IMR-90 (cell line): ENCODE data around the gene DCLK1. TPM values are rescaled to one million over a fixed set of nuclear protein-coding genes. Genes with fewer than 3 reads are reported as not detected.

Experiments used
- ATAC-seq: fragments of 200-7000 bp; cut with Tn5 transposase; 2 replicates; pipeline ENCODE4 v1.9.1; 2020; ENCODE audit warnings: low read depth, mild to moderate bottlenecking, moderate library complexity
- BruUV-seq: library from RNA; stranded (reverse); fragments of 400-500 nt; replicated peaks from 2 replicates; lab custom pipeline; 2021; lab: Mats Ljungman, UMichigan
- CTCF ChIA-PET: fragments of 300-600 bp; formaldehyde crosslinking; extraction: SDS; loops from one replicate; lab custom pipeline; 2021; ENCODE audit warnings: antibody characterized with exemption; lab: Yijun Ruan, JAX
- POLR2A ChIA-PET: fragments of 300-600 bp; sonication (Branson Sonifier 250); formaldehyde crosslinking; loops from one replicate; lab custom pipeline; 2022; ENCODE audit warnings: antibody characterized with exemption; ENCODE audit not compliant: unreplicated experiment; lab: Charles Lee
- DNase-seq: peaks from one replicate; pipeline ENCODE4 v3.0.0; 2013
- H2AFZ ChIP-seq: replicated peaks from 2 replicates; pipeline ENCODE3; 2013; ENCODE audit warnings: low read length, mild to moderate bottlenecking; ENCODE audit not compliant: poor library complexity
- H2AK5ac ChIP-seq: 2 replicates; pipeline ENCODE4 v1.6.1; 2013; ENCODE audit warnings: low read depth, low read length, inconsistent platforms
- H2AK9ac ChIP-seq: replicated peaks from 2 replicates; pipeline ENCODE3; 2013; ENCODE audit warnings: mild to moderate bottlenecking, low read depth, low read length, moderate library complexity; ENCODE audit not compliant: poor library complexity
- H2BK120ac ChIP-seq: 2 replicates; pipeline ENCODE4 v1.6.1; 2013; ENCODE audit warnings: low read depth, low read length, inconsistent platforms
- H2BK15ac ChIP-seq: 3 replicates; pipeline ENCODE4 v1.6.1; 2013; ENCODE audit warnings: low read depth, low read length, inconsistent platforms
- H2BK20ac ChIP-seq: 2 replicates; pipeline ENCODE4 v1.6.1; 2013; ENCODE audit warnings: low read depth, mild to moderate bottlenecking, inconsistent platforms, low read length, moderate library complexity
- H2BK5ac ChIP-seq: 2 replicates; pipeline ENCODE4 v1.6.1; 2013; ENCODE audit warnings: mild to moderate bottlenecking, low read depth, low read length, inconsistent platforms; ENCODE audit not compliant: poor library complexity, severe bottlenecking
- H3K14ac ChIP-seq: replicated peaks from 2 replicates; pipeline ENCODE4 v1.6.1; 2013; ENCODE audit warnings: low read depth, low read length, inconsistent platforms
- H3K18ac ChIP-seq: 2 replicates; pipeline ENCODE4 v1.6.1; 2013; ENCODE audit warnings: low read depth, low read length, control low read depth
- H3K23ac ChIP-seq: 2 replicates; pipeline ENCODE4 v1.6.1; 2013; ENCODE audit warnings: low read depth, low read length, inconsistent platforms
- H3K27ac ChIP-seq: 2 replicates; pipeline ENCODE4 v1.5.1; 2013; ENCODE audit warnings: mild to moderate bottlenecking, control low read depth, low read length; ENCODE audit not compliant: insufficient read depth
- H3K27me3 ChIP-seq: 2 replicates; pipeline ENCODE4 v1.6.1; 2013; ENCODE audit warnings: low read length; ENCODE audit not compliant: control insufficient read depth, insufficient read depth
- H3K36me3 ChIP-seq: 2 replicates; pipeline ENCODE4 v1.6.1; 2013; ENCODE audit warnings: low read length, mixed read lengths; ENCODE audit not compliant: control insufficient read depth, insufficient read depth
- H3K4ac ChIP-seq: 2 replicates; pipeline ENCODE4 v1.6.1; 2013; ENCODE audit warnings: low read depth, low read length, inconsistent platforms
- H3K4me1 ChIP-seq: 2 replicates; pipeline ENCODE4 v1.6.1; 2013; ENCODE audit warnings: low read length, mixed read lengths; ENCODE audit not compliant: control insufficient read depth, insufficient read depth
- H3K4me2 ChIP-seq: 2 replicates; pipeline ENCODE4 v1.6.1; 2013; ENCODE audit warnings: low read depth, mild to moderate bottlenecking, control low read depth, low read length, moderate library complexity
- H3K4me3 ChIP-seq: 2 replicates; pipeline ENCODE4 v1.5.1; 2013; ENCODE audit warnings: low read depth, mild to moderate bottlenecking, control low read depth, low read length, moderate library complexity; ENCODE audit not compliant: insufficient read depth
- H3K56ac ChIP-seq: 2 replicates; pipeline ENCODE4 v1.6.1; 2013; ENCODE audit warnings: low read length, inconsistent platforms; ENCODE audit not compliant: insufficient read depth; ENCODE audit errors: extremely low read depth
- H3K79me1 ChIP-seq, 2 experiments: 2 replicates each; pipeline ENCODE4 v1.6.1; 2013; ENCODE audit warnings: low read length in 2 of 2, inconsistent platforms in 1 of 2, low read depth in 1 of 2
- H3K9ac ChIP-seq: 2 replicates; pipeline ENCODE4 v1.6.1; 2013; ENCODE audit warnings: low read depth, low read length, control low read depth
- H3K9me1 ChIP-seq: 2 replicates; pipeline ENCODE4 v1.6.1; 2013; ENCODE audit warnings: low read length, inconsistent platforms; ENCODE audit not compliant: insufficient read depth
- H3K9me3 ChIP-seq: 2 replicates; pipeline ENCODE4 v1.6.1; 2013; ENCODE audit warnings: low read length; ENCODE audit not compliant: control insufficient read depth, insufficient read depth
- H4K20me1 ChIP-seq: 2 replicates; pipeline ENCODE4 v1.6.1; 2013; ENCODE audit warnings: low read length, inconsistent platforms; ENCODE audit not compliant: insufficient read depth
- H4K5ac ChIP-seq: 2 replicates; pipeline ENCODE4 v1.6.1; 2013; ENCODE audit warnings: mild to moderate bottlenecking, low read depth, low read length, control low read depth
- H4K8ac ChIP-seq, 2 experiments: 2 replicates each; pipeline ENCODE4 v1.6.1; 2013; ENCODE audit warnings: low read depth in 2 of 2, low read length in 2 of 2, control low read depth in 1 of 2, inconsistent platforms in 1 of 2
- H4K91ac ChIP-seq: 2 replicates; pipeline ENCODE4 v1.6.1; 2013; ENCODE audit warnings: low read depth, low read length, inconsistent platforms; ENCODE audit not compliant: insufficient read depth
- CHD1 ChIP-seq: IDR thresholded peaks from 2 replicates; pipeline ENCODE4 v1.6.1; 2012; ENCODE audit warnings: low read depth, low read length, improper control_type of control experiment
- FOS ChIP-seq: fragments of 150-350 bp; IDR thresholded peaks from 2 replicates; pipeline ENCODE4 v1.6.1; 2016; ENCODE audit warnings: low read depth, low read length
- MAFK ChIP-seq: IDR thresholded peaks from 2 replicates; pipeline ENCODE4 v1.6.1; 2012; ENCODE audit warnings: low read depth, low read length, improper control_type of control experiment
- MAZ ChIP-seq: IDR thresholded peaks from 2 replicates; pipeline ENCODE4 v1.6.1; 2012; ENCODE audit warnings: low read depth, mild to moderate bottlenecking, low read length, improper control_type of control experiment, moderate library complexity, borderline replicate concordance
- MXI1 ChIP-seq: IDR thresholded peaks from 2 replicates; pipeline ENCODE4 v1.6.1; 2012; ENCODE audit warnings: low read depth, mild to moderate bottlenecking, low read length, moderate library complexity, borderline replicate concordance
- POLR2A ChIP-seq: IDR thresholded peaks from 2 replicates; pipeline ENCODE4 v1.6.1; 2012; ENCODE audit warnings: mild to moderate bottlenecking, low read depth, low read length
- RAD21 ChIP-seq: IDR thresholded peaks from 2 replicates; pipeline ENCODE4 v1.6.1; 2012; ENCODE audit warnings: low read length, improper control_type of control experiment
- RCOR1 ChIP-seq: IDR thresholded peaks from 2 replicates; pipeline ENCODE4 v1.6.1; 2012; ENCODE audit warnings: mild to moderate bottlenecking, low read length, improper control_type of control experiment; ENCODE audit not compliant: insufficient replicate concordance
- RFX5 ChIP-seq: IDR thresholded peaks from 2 replicates; pipeline ENCODE4 v1.8.0; 2012; ENCODE audit warnings: low read depth, mild to moderate bottlenecking, low read length, moderate library complexity
- USF2 ChIP-seq: fragments of 150-350 bp; IDR thresholded peaks from 2 replicates; pipeline ENCODE4 v1.6.1; 2017; ENCODE audit warnings: mild to moderate bottlenecking, antibody characterized with exemption, low read length, low read depth
- WGBS, 2 experiments: methylation state at CpG; one replicate each; pipeline versions ENCODE4 v1.1.5 to v1.1.7; 2013; ENCODE audit warnings: missing lambda C conversion rate in 2 of 2; ENCODE audit not compliant: insufficient read length in 1 of 2; ENCODE audit errors: extremely low coverage in 2 of 2; 5-methylcytosine and 5-hydroxymethylcytosine counted together
- dilution Hi-C: fragments of 300-500 bp; cut with HindIII; formaldehyde crosslinking; loops from one replicate; pipeline ENCODE4 v1.14.3; 2018; ENCODE audit warnings: low sequenced_read_pairs; ENCODE audit not compliant: unreplicated experiment
- in situ Hi-C: fragments of 300-500 bp; cut with MboI; formaldehyde crosslinking; loops from 3 replicates; pipeline ENCODE4 v1.14.3; 2019; ENCODE audit warnings: low sequenced_read_pairs, inconsistent platforms, mixed read lengths
- intact Hi-C: fragments of 100-400 bp; cut with micrococcal nuclease; formaldehyde crosslinking; loops from 2 replicates; pipeline ENCODE4 v1.10.0; 2022
- polyA plus RNA-seq, 3 experiments: library from polyadenylated mRNA; depleted of rRNA; stranded (reverse); fragments of >200 nt; gene quantifications; 2 replicates each; pipeline ENCODE4 v1.2.3, GENCODE V29; 2012; ENCODE audit warnings: low replicate concordance in 1 of 3
- total RNA-seq: library from RNA; depleted of rRNA; stranded (reverse); fragments of >200 nt; gene quantifications from 2 replicates; pipeline ENCODE4 v1.2.3, GENCODE V29; 2012
- TF ChIP-seq, protein P1 (sequence below): conservative IDR thresholded peaks from 2 replicates; pipeline ENCODE4 v1.5.1; 2012; ENCODE audit warnings: mild to moderate bottlenecking, low read depth, low read length, improper control_type of control experiment

DCLK1 gene
- total and polyA plus RNA-seq, 2 of the 4 experiments (the other 2 are of a cell fraction), result under 0.01 to 0.02 TPM

DNA sequence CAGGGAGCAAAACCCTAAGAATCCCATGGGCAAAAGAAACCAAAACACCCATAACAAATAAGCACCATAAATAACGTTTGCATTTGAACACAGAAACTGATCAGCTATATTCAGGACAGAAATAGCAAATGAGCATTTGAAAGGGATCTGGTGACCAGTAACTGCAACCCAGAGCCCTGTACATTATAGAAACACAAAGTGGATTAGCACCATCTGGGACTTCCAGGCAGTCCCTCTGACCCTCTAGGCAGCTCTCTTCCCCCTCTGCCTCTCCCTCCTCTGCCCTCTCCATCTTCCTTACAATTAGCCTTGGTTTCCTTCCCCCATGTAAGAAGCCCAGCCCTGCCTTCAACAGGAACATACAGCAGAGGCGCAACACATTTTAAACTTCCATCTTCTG is 215.0 kb downstream of the DCLK1 start:
- no peak overlapping the region for H3K14ac ChIP-seq

More for the DNA sequence above, 215.0 kb downstream of the DCLK1 start:
- Histone ChIP-seq H3K9me1 (no peaks in the 10 kb centered on the region), H4K8ac (no peak overlapping the region), H3K4me1 (peaks cover 6% of the 10 kb centered on the region), H3K9me3 (no peaks in the 10 kb centered on the region), H2AK5ac (no peak overlapping the region), H3K4me2 (no peak overlapping the region), H2BK20ac (no peak overlapping the region), H4K5ac (no peak overlapping the region), H4K20me1 (no peaks in the 10 kb centered on the region), H2BK15ac (0 out of 3 replicates have a peak overlapping the region, but pooled peaks have one; percentile 10), H2BK5ac (no peak overlapping the region), H3K9ac (no peak overlapping the region), H2BK120ac (no peak overlapping the region), H3K18ac (no peak overlapping the region), H3K27ac (no peak overlapping the region), H4K91ac (no peak overlapping the region), H3K4me3 (no peak overlapping the region), H3K23ac (no peak overlapping the region), H3K27me3 (no peaks in the 10 kb centered on the region; the same call in 1 of the 2 replicates), H3K4ac (no peak overlapping the region), H3K79me1 (no peaks in the 10 kb centered on the region), H2AFZ (no peak overlapping the region), H2AK9ac (no peak overlapping the region), H3K36me3 (no peaks in the 10 kb centered on the region), H3K56ac (no peak overlapping the region)
- dilution Hi-C loops, result no loop called here
- ATAC-seq (no peak), DNase-seq (no peak)
- ChIA-PET POLR2A (no interaction called here), CTCF (no interaction called here)
- in situ Hi-C loops, result no loop called here
- BruUV-seq, result no TSS peak
- TF ChIP-seq RCOR1 (no peak), MXI1 (no peak), CHD1 (no peak), USF2 (no peak), POLR2A (no peak), RAD21 (no peak), MAFK (no peak), FOS (no peak), RFX5 (no peak), MAZ (no peak)
- TF ChIP-seq, protein P1, sequence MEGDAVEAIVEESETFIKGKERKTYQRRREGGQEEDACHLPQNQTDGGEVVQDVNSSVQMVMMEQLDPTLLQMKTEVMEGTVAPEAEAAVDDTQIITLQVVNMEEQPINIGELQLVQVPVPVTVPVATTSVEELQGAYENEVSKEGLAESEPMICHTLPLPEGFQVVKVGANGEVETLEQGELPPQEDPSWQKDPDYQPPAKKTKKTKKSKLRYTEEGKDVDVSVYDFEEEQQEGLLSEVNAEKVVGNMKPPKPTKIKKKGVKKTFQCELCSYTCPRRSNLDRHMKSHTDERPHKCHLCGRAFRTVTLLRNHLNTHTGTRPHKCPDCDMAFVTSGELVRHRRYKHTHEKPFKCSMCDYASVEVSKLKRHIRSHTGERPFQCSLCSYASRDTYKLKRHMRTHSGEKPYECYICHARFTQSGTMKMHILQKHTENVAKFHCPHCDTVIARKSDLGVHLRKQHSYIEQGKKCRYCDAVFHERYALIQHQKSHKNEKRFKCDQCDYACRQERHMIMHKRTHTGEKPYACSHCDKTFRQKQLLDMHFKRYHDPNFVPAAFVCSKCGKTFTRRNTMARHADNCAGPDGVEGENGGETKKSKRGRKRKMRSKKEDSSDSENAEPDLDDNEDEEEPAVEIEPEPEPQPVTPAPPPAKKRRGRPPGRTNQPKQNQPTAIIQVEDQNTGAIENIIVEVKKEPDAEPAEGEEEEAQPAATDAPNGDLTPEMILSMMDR, result no peak
- 57% methylated on average over 2 of the region's 2 CpGs; no CpG with 5 or more reads in 1 of the 2 experiments for WGBS, 2 experiments
- intact Hi-C loops, result no loop called here
